ENCODE results near the gene GCG. TPM values are rescaled to one million over a fixed set of nuclear protein-coding genes. Genes with fewer than 3 reads are reported as not detected.

GCG gene
- total RNA-seq, 4 donors from 2014 or later: not detected

DNA sequence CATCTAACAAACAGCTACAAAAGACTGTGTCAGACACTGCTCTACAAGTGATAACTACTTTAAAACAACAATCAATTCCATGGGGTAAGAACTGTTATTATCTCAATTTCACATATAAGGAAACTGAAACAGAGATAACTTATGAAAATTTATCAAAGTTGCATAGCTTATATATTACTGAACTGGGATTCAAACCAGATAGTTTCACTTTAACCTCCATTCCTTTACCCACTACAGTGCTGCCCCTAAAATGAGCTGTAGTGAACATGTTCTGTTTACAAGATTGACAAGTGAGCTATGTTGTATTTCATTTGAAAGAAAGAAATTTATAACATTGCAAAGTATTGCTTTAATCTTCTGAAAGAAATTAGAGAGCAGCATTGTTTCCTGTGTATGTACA, 14.1 kb upstream of the GCG start:
- no peak overlapping the region for H3K27ac ChIP-seq
- DNase-seq (ENCODE audit: low spot score in 2 of 2): no peak
- no peaks in the 10 kb centered on the region for H3K4me1 ChIP-seq
- TF ChIP-seq POLR2A (IDR thresholded peaks at IDR 0.05) (no peak), EP300 (IDR thresholded peaks at IDR 0.05) (no peak), POLR2AphosphoS5 (IDR thresholded peaks at IDR 0.05) (no peak)
- TF ChIP-seq, protein P1, sequence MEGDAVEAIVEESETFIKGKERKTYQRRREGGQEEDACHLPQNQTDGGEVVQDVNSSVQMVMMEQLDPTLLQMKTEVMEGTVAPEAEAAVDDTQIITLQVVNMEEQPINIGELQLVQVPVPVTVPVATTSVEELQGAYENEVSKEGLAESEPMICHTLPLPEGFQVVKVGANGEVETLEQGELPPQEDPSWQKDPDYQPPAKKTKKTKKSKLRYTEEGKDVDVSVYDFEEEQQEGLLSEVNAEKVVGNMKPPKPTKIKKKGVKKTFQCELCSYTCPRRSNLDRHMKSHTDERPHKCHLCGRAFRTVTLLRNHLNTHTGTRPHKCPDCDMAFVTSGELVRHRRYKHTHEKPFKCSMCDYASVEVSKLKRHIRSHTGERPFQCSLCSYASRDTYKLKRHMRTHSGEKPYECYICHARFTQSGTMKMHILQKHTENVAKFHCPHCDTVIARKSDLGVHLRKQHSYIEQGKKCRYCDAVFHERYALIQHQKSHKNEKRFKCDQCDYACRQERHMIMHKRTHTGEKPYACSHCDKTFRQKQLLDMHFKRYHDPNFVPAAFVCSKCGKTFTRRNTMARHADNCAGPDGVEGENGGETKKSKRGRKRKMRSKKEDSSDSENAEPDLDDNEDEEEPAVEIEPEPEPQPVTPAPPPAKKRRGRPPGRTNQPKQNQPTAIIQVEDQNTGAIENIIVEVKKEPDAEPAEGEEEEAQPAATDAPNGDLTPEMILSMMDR (IDR thresholded peaks at IDR 0.05): no peak
- H3K36me3 ChIP-seq: no peaks in the 10 kb centered on the region
- H3K9me3 ChIP-seq: no peaks in the 10 kb centered on the region
- H3K4me3 ChIP-seq: no peak overlapping the region
- no peaks in the 10 kb centered on the region for H3K27me3 ChIP-seq

DNA sequence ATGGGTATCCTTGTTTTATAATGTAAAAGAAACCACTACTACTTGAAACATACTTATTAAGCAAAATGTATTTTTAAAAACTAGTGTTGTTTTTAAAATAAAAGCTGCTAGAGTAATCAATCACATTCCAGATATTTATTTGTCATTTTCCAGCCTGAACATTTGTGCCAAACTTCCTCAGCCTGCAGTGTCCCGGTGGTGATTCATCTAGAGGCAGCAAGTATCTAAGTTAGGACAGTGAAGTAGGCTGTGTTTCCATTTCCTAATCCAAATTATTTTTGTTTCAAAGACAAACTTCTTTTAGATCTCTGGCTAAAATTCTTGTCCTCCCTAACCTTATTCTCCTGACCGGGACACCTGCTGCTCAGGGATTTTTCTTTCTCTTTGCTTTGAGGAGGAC, 12.8 kb upstream of the GCG start:
- Histone ChIP-seq H3K27me3 (no peaks in the 10 kb centered on the region), H3K36me3 (no peaks in the 10 kb centered on the region), H3K4me1 (no peaks in the 10 kb centered on the region), H3K9me3 (no peaks in the 10 kb centered on the region), H3K4me3 (no peak overlapping the region), H3K27ac (no peak overlapping the region)
- 41% methylated on average over 2 of the region's 2 CpGs for whole genome bisulfite sequencing
- TF ChIP-seq EP300 (IDR thresholded peaks at IDR 0.05): no peak
- no peak for TF ChIP-seq POLR2A (IDR thresholded peaks at IDR 0.05)
- TF ChIP-seq, protein P1 (IDR thresholded peaks at IDR 0.05): no peak
- no peak for TF ChIP-seq POLR2AphosphoS5 (IDR thresholded peaks at IDR 0.05)
- DNase-seq (ENCODE audit: low spot score in 2 of 2): no peak

DNA sequence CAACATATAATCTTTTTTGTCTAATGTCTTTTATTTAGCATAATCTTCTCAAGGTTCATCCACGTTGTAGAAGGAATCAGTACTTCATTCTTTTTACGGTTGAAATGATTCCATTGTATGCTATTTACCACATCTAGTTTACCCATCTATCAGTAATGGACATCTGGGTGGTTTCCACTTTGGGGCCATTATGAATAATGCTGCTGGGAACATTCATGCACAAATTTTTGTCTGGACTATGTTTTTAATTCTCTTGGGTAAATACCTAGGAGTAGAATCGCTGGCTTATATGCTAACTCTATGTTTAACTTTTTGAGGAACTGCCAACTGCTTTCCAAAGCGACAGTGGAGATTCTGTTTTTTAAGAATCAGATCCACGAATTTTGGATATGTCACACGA, 7.4 kb upstream of the GCG start:
- Histone ChIP-seq H3K9me3 (no peaks in the 10 kb centered on the region), H3K27me3 (no peaks in the 10 kb centered on the region), H3K27ac (no peak overlapping the region), H3K4me3 (no peak overlapping the region), H3K4me1 (no peaks in the 10 kb centered on the region), H3K36me3 (no peaks in the 10 kb centered on the region)
- 90% methylated on average over 6 of the region's 6 CpGs for WGBS
- TF ChIP-seq POLR2A (IDR thresholded peaks at IDR 0.05) (no peak), EP300 (IDR thresholded peaks at IDR 0.05) (no peak), POLR2AphosphoS5 (IDR thresholded peaks at IDR 0.05) (no peak)
- TF ChIP-seq, protein P1 (IDR thresholded peaks at IDR 0.05): no peak
- DNase-seq (ENCODE audit: low spot score in 2 of 2): no peak

DNA sequence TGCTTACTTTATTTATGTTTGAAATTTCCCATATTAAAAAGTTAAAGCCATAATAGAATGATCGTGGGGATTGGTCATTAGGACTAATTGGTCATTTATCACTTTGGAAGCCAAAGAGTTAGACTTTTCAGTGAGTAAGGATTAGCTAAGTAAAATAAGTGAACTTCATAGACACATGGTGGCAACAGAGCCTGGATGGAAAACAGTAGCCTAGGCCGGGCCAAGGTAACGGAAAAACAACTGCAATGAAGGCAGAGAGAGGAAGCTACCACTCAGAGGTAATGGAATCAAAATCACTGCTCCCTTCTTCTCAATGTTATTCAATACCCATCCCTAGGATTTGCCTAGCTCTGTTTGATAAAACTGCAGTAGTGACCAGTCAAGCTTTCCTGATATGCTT, 4.1 kb upstream of the GCG start:
- TF ChIP-seq EP300 (IDR thresholded peaks at IDR 0.05) (no peak), POLR2A (IDR thresholded peaks at IDR 0.05) (no peak), POLR2AphosphoS5 (IDR thresholded peaks at IDR 0.05) (no peak)
- TF ChIP-seq, protein P1 (IDR thresholded peaks at IDR 0.05): no peak
- Histone ChIP-seq H3K4me1 (no peaks in the 10 kb centered on the region), H3K36me3 (no peaks in the 10 kb centered on the region), H3K27me3 (no peaks in the 10 kb centered on the region), H3K4me3 (no peak overlapping the region), H3K27ac (no peak overlapping the region), H3K9me3 (no peaks in the 10 kb centered on the region)
- 82% methylated on average over 3 of the region's 3 CpGs for WGBS
- no peak for DNase-seq (ENCODE audit: low spot score in 2 of 2)

DNA sequence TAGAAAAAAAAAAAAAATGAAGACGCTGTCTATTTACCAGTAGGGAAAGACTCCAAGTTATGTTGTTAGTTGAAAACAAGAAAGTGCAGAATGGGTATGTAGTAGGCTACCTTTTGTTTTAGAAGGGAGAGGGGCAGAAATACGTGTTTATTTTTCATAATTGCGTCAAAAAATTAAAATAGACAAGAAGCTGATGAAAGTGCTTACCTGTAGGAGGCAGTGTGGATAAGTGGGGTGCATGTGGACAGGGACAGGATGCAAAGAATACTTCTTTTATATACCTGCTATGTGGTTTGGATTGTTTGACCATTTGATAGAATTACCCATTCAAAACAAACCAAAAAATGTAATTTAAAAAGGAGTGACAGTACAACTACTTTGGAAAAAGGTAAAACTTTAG, 3.0 kb upstream of the GCG start:
- TF ChIP-seq, protein P1 (IDR thresholded peaks at IDR 0.05): no peak
- TF ChIP-seq EP300 (IDR thresholded peaks at IDR 0.05) (no peak), POLR2AphosphoS5 (IDR thresholded peaks at IDR 0.05) (no peak), POLR2A (IDR thresholded peaks at IDR 0.05) (no peak)

More for the DNA sequence above, 3.0 kb upstream of the GCG start:
- Histone ChIP-seq H3K27me3 (no peaks in the 10 kb centered on the region), H3K27ac (no peak overlapping the region), H3K4me3 (no peak overlapping the region), H3K4me1 (no peaks in the 10 kb centered on the region), H3K36me3 (no peaks in the 10 kb centered on the region), H3K9me3 (no peaks in the 10 kb centered on the region)
- DNase-seq (ENCODE audit: low spot score in 2 of 2): no peak
- 93% methylated on average over 3 of the region's 3 CpGs for WGBS
